ENCODE data around the gene ACTR2. TPM values are rescaled to one million over a fixed set of nuclear protein-coding genes. Genes with fewer than 3 reads are reported as not detected.
A peak's percentile ranks its signal among the peaks of the same experiment; 100 is the strongest.

Gene ACTR2
- total RNA-seq, 1 donor from 2014 or later: 279 TPM

GRCh38 chr2:65275141-65275915 lies 47.7 kb downstream of the ACTR2 start:
- H3K4me3 ChIP-seq: no peak overlapping the region
- TF ChIP-seq CTCF (IDR thresholded peaks at IDR 0.05): no peak

GRCh38 chr2:65276609-65277008 lies 49.0 kb downstream of the ACTR2 start:
- ATAC-seq (no peak), DNase-seq (no peak)
- TF ChIP-seq CTCF (IDR thresholded peaks at IDR 0.05): no peak
- Histone ChIP-seq H3K27ac (no peak overlapping the region), H3K9me3 (no peaks in the 10 kb centered on the region), H3K36me3 (peaks cover 17% of the 10 kb centered on the region), H3K4me3 (no peak overlapping the region), H3K27me3 (ENCODE audit: low read depth) (no peaks in the 10 kb centered on the region), H3K4me1 (peaks cover 51% of the 10 kb centered on the region)
- intact Hi-C loops (cut with DNase I): no loop called here

More at GRCh38 chr2:65275141-65275915, 47.7 kb downstream of the ACTR2 start:
- Histone ChIP-seq H3K27me3 (ENCODE audit: low read depth) (no peaks in the 10 kb centered on the region), H3K9me3 (no peaks in the 10 kb centered on the region), H3K4me1 (peaks cover 51% of the 10 kb centered on the region), H3K27ac (no peak overlapping the region), H3K36me3 (peaks cover 20% of the 10 kb centered on the region)
- DNase-seq (no peak), ATAC-seq (no peak)
- intact Hi-C loops (cut with DNase I): no loop called here

GRCh38 chr2:65277118-65277517 lies 49.5 kb downstream of the ACTR2 start:
- intact Hi-C loops (cut with DNase I): no loop called here
- Histone ChIP-seq H3K4me1 (peaks cover 51% of the 10 kb centered on the region), H3K4me3 (no peak overlapping the region), H3K27ac (no peak overlapping the region), H3K27me3 (ENCODE audit: low read depth) (no peaks in the 10 kb centered on the region), H3K9me3 (no peaks in the 10 kb centered on the region), H3K36me3 (peaks cover 12% of the 10 kb centered on the region)
- ATAC-seq (no peak), DNase-seq (no peak)
- TF ChIP-seq CTCF (IDR thresholded peaks at IDR 0.05): no peak

- H3K27ac ChIP-seq: peak overlapping the region; percentile 73
- peak overlapping the region; percentile 6 for H3K4me3 ChIP-seq
- no peaks in the 10 kb centered on the region for H3K9me3 ChIP-seq
- intact Hi-C loops (cut with DNase I): no loop called here
- TF ChIP-seq CTCF (IDR thresholded peaks at IDR 0.05): no peak
- no peaks in the 10 kb centered on the region for H3K27me3 ChIP-seq (ENCODE audit: low read depth)
- peak; percentile 62 for DNase-seq
- peak; percentile 88 for ATAC-seq
- peaks cover 4% of the 10 kb centered on the region for H3K36me3 ChIP-seq
- peaks cover 51% of the 10 kb centered on the region for H3K4me1 ChIP-seq
These were observed 50.3 kb downstream of the ACTR2 start for GRCh38 chr2:65277791-65278483.

- ATAC-seq (peak; percentile 4 to 8), DNase-seq (no peak)
- H3K36me3 ChIP-seq: no peaks in the 10 kb centered on the region
- H3K4me1 ChIP-seq: peaks cover 51% of the 10 kb centered on the region
- intact Hi-C loops (cut with DNase I): no loop called here
- H3K27ac ChIP-seq: peak overlapping the region; percentile 73
- H3K27me3 ChIP-seq (ENCODE audit: low read depth): no peaks in the 10 kb centered on the region
- TF ChIP-seq CTCF (IDR thresholded peaks at IDR 0.05): no peak
- H3K4me3 ChIP-seq: peak overlapping the region; percentile 6
- H3K9me3 ChIP-seq: no peaks in the 10 kb centered on the region
These were observed 50.9 kb downstream of the ACTR2 start for GRCh38 chr2:65278531-65278981.
